ENCODE measurements around the gene SERPINE2.

SERPINE2 gene

GRCh38 chr2:224042191-224042696 is 3.2 kb upstream of the SERPINE2 start:
- H2BK15ac ChIP-seq (ENCODE audit: low read length) = no peak overlapping the region
- H3K4me2 ChIP-seq (ENCODE audit: insufficient read depth, low read length, poor library complexity, severe bottlenecking) = no peak overlapping the region
- no peak overlapping the region for H3K18ac ChIP-seq (ENCODE audit: low read length)
- H3K9me3 ChIP-seq (replicated peaks in 1 of 2; ENCODE audit: control insufficient read depth in 2 of 2, insufficient read depth in 1 of 2, low read depth in 1 of 2, low read length in 2 of 2) = no peaks in the 10 kb centered on the region
- WGBS, 2 donors (ENCODE audit: extremely low coverage in 2 of 2, insufficient read length in 2 of 2, insufficient replicate concordance in 1 of 2) = no CpG with 5 or more reads among the region's 6 CpGs
- H2BK12ac ChIP-seq (ENCODE audit: low read length) = no peak overlapping the region
- no peaks in the 10 kb centered on the region for H3K79me1 ChIP-seq (ENCODE audit: low read depth, low read length)
- no peak for DNase-seq (ENCODE audit: low spot score)
- no peak overlapping the region for H2BK120ac ChIP-seq (ENCODE audit: low read depth, low read length)
- no peaks in the 10 kb centered on the region for H3K36me3 ChIP-seq (replicated peaks in 1 of 2; ENCODE audit: control insufficient read depth in 2 of 2, insufficient read depth in 2 of 2, low read length in 2 of 2)
- no peak overlapping the region for H4K8ac ChIP-seq (ENCODE audit: low read depth, low read length)
- H2AK5ac ChIP-seq (ENCODE audit: low read depth, low read length) = no peak overlapping the region
- H3K27ac ChIP-seq (replicated peaks; ENCODE audit: low read length) = no peak overlapping the region
- no peak overlapping the region for H3K23ac ChIP-seq (ENCODE audit: low read depth, low read length, poor library complexity)
- no peak overlapping the region for H3K14ac ChIP-seq (ENCODE audit: low read length)
- H3K4me3 ChIP-seq (ENCODE audit: low read length in 2 of 2) = no peak overlapping the region
- H4K91ac ChIP-seq (ENCODE audit: low read depth, low read length, poor library complexity) = no peak overlapping the region
- H3K4ac ChIP-seq (ENCODE audit: low read length) = no peak overlapping the region
- peaks cover 0 to 55% (median 9%) of the 10 kb centered on the region in 3 experiments for H3K27me3 ChIP-seq (ENCODE audit: control insufficient read depth in 3 of 3, insufficient read depth in 3 of 3, low read depth in 1 of 3, low read length in 3 of 3)
- H3K9ac ChIP-seq (ENCODE audit: low read depth, low read length, poor library complexity) = no peak overlapping the region
- no peak overlapping the region for H2AFZ ChIP-seq (ENCODE audit: low read length)
- H2BK5ac ChIP-seq (ENCODE audit: low read length) = no peak overlapping the region
- H3K4me1 ChIP-seq (ENCODE audit: control insufficient read depth in 2 of 2, insufficient read depth in 1 of 2, low read depth in 1 of 2, low read length in 2 of 2) = peaks cover 2 to 4% of the 10 kb centered on the region in 2 donors

DNA sequence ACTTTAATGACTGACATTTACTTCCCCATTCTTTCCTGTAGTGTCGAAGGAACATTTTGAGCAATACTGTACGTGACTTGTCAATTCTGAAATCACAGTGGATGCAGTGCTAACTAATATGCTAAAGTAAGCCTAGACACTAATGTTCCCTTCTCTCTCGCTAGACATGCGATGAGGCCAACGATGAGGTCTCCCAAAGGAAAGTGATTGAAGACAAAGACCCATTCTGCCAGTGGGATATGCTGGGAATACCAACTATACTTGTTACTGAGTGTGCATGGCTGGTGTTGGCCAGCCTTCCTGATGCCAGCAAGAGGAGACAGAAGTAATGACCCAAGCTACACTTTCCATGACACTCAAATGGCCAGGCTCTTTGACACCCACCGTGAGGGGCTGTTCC is 2.5 kb upstream of the SERPINE2 start:
- no peak overlapping the region for H3K9ac ChIP-seq (ENCODE audit: low read depth, low read length, poor library complexity)
- no peak overlapping the region for H4K91ac ChIP-seq (ENCODE audit: low read depth, low read length, poor library complexity)
- no peak overlapping the region for H3K14ac ChIP-seq (ENCODE audit: low read length)
- H3K36me3 ChIP-seq (replicated peaks in 1 of 2; ENCODE audit: control insufficient read depth in 2 of 2, insufficient read depth in 2 of 2, low read length in 2 of 2) = no peaks in the 10 kb centered on the region
- no peak overlapping the region for H2BK15ac ChIP-seq (ENCODE audit: low read length)
- H3K4me1 ChIP-seq (ENCODE audit: control insufficient read depth in 2 of 2, insufficient read depth in 1 of 2, low read depth in 1 of 2, low read length in 2 of 2) = peaks cover 2 to 4% of the 10 kb centered on the region in 2 donors
- DNase-seq (ENCODE audit: low spot score) = no peak
- no peak overlapping the region for H4K8ac ChIP-seq (ENCODE audit: low read depth, low read length)
- no peak overlapping the region for H3K4me2 ChIP-seq (ENCODE audit: insufficient read depth, low read length, poor library complexity, severe bottlenecking)
- H3K79me1 ChIP-seq (ENCODE audit: low read depth, low read length) = no peaks in the 10 kb centered on the region
- no peaks in the 10 kb centered on the region for H3K9me3 ChIP-seq (replicated peaks in 1 of 2; ENCODE audit: control insufficient read depth in 2 of 2, insufficient read depth in 1 of 2, low read depth in 1 of 2, low read length in 2 of 2)
- no CpG with 5 or more reads among the region's 6 CpGs for WGBS, 2 donors (ENCODE audit: extremely low coverage in 2 of 2, insufficient read length in 2 of 2, insufficient replicate concordance in 1 of 2)
- no peak overlapping the region for H2BK5ac ChIP-seq (ENCODE audit: low read length)
- H2AK5ac ChIP-seq (ENCODE audit: low read depth, low read length) = no peak overlapping the region
- no peak overlapping the region for H3K27ac ChIP-seq (replicated peaks; ENCODE audit: low read length)
- no peak overlapping the region for H3K4ac ChIP-seq (ENCODE audit: low read length)
- no peak overlapping the region for H2BK12ac ChIP-seq (ENCODE audit: low read length)
- no peak overlapping the region for H2BK120ac ChIP-seq (ENCODE audit: low read depth, low read length)
- no peak overlapping the region for H2AFZ ChIP-seq (ENCODE audit: low read length)
- no peak overlapping the region for H3K18ac ChIP-seq (ENCODE audit: low read length)
- peaks cover 0 to 61% (median 12%) of the 10 kb centered on the region in 3 experiments for H3K27me3 ChIP-seq (ENCODE audit: control insufficient read depth in 3 of 3, insufficient read depth in 3 of 3, low read depth in 1 of 3, low read length in 3 of 3)
- H3K4me3 ChIP-seq (ENCODE audit: low read length in 2 of 2) = no peak overlapping the region
- H3K23ac ChIP-seq (ENCODE audit: low read depth, low read length, poor library complexity) = no peak overlapping the region

- Histone ChIP-seq H3K36me3 (replicated peaks in 1 of 2; ENCODE audit: control insufficient read depth in 2 of 2, insufficient read depth in 2 of 2, low read length in 2 of 2) (no peaks in the 10 kb centered on the region), H4K91ac (ENCODE audit: low read depth, low read length, poor library complexity) (no peak overlapping the region), H3K23ac (ENCODE audit: low read depth, low read length, poor library complexity) (no peak overlapping the region), H4K8ac (ENCODE audit: low read depth, low read length) (no peak overlapping the region), H3K9me3 (replicated peaks in 1 of 2; ENCODE audit: control insufficient read depth in 2 of 2, insufficient read depth in 1 of 2, low read depth in 1 of 2, low read length in 2 of 2) (no peaks in the 10 kb centered on the region), H3K27me3 (ENCODE audit: control insufficient read depth in 3 of 3, insufficient read depth in 3 of 3, low read depth in 1 of 3, low read length in 3 of 3) (peaks cover 0 to 61% (median 12%) of the 10 kb centered on the region in 3 experiments), H2BK120ac (ENCODE audit: low read depth, low read length) (no peak overlapping the region), H3K4ac (ENCODE audit: low read length) (no peak overlapping the region), H2BK12ac (ENCODE audit: low read length) (no peak overlapping the region), H3K4me2 (ENCODE audit: insufficient read depth, low read length, poor library complexity, severe bottlenecking) (no peak overlapping the region), H3K9ac (ENCODE audit: low read depth, low read length, poor library complexity) (no peak overlapping the region), H3K27ac (replicated peaks; ENCODE audit: low read length) (no peak overlapping the region), H2BK5ac (ENCODE audit: low read length) (no peak overlapping the region), H2AFZ (ENCODE audit: low read length) (no peak overlapping the region), H2BK15ac (ENCODE audit: low read length) (no peak overlapping the region), H3K79me1 (ENCODE audit: low read depth, low read length) (no peaks in the 10 kb centered on the region), H3K4me1 (ENCODE audit: control insufficient read depth in 2 of 2, insufficient read depth in 1 of 2, low read depth in 1 of 2, low read length in 2 of 2) (peaks cover 2 to 4% of the 10 kb centered on the region in 2 donors), H3K18ac (ENCODE audit: low read length) (no peak overlapping the region), H3K14ac (ENCODE audit: low read length) (no peak overlapping the region), H2AK5ac (ENCODE audit: low read depth, low read length) (no peak overlapping the region), H3K4me3 (ENCODE audit: low read length in 2 of 2) (no peak overlapping the region)
- no CpG with 5 or more reads among the region's 3 CpGs for WGBS, 2 donors (ENCODE audit: extremely low coverage in 2 of 2, insufficient read length in 2 of 2, insufficient replicate concordance in 1 of 2)
- no peak for DNase-seq (ENCODE audit: low spot score)
Measured at GRCh38 chr2:224040753-224041152, 1.7 kb upstream of the SERPINE2 start.

DNA sequence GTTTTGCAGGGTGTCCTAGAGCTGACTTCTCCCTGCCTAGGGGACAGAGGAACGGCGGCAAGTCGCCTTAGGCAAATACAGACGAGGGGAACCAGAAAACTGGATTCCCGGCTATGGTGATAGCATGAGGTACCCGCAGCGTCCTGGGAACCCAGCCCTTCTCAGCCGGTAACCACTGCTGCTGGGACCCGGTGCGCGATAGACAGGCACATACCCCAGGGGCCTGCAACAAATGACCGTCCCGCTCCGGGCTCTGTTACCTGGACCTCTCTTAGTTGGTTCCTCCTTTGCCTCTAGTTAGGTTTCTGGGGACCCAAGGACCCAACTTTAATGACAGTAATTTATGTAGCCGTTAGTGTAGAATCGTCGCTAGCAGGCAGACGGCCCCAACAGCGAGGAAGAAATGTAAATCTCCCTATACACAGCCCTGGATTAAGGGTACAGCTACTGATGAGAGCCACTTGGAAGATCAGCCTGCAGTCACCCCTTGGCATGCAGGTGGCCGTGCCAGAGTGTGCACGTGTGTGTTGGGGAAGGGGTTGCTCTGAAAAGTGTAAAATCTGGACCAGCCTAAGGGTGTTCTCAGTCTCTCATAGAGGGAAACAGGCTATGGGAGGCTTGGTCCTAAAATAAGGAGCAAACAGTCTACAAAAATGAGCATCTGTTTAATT is 819 bp upstream of the SERPINE2 start:
- Histone ChIP-seq H3K36me3 (replicated peaks in 1 of 2; ENCODE audit: control insufficient read depth in 2 of 2, insufficient read depth in 2 of 2, low read length in 2 of 2) (no peaks in the 10 kb centered on the region), H2BK15ac (ENCODE audit: low read length) (peak overlapping the region; percentile 51), H3K14ac (ENCODE audit: low read length) (no peak overlapping the region), H3K4me2 (ENCODE audit: insufficient read depth, low read length, poor library complexity, severe bottlenecking) (peak overlapping the region; percentile 72), H3K4me1 (ENCODE audit: control insufficient read depth in 2 of 2, insufficient read depth in 1 of 2, low read depth in 1 of 2, low read length in 2 of 2) (peaks cover 2 to 4% of the 10 kb centered on the region in 2 donors), H3K27ac (replicated peaks; ENCODE audit: low read length) (no peak overlapping the region), H3K4me3 (ENCODE audit: low read length in 2 of 2) (peak overlapping the region; percentile 62 to 94), H3K9me3 (replicated peaks in 1 of 2; ENCODE audit: control insufficient read depth in 2 of 2, insufficient read depth in 1 of 2, low read depth in 1 of 2, low read length in 2 of 2) (no peaks in the 10 kb centered on the region), H3K79me1 (ENCODE audit: low read depth, low read length) (no peaks in the 10 kb centered on the region), H3K9ac (ENCODE audit: low read depth, low read length, poor library complexity) (peak overlapping the region; percentile 89), H3K27me3 (ENCODE audit: control insufficient read depth in 3 of 3, insufficient read depth in 3 of 3, low read depth in 1 of 3, low read length in 3 of 3) (peaks cover 0 to 61% (median 12%) of the 10 kb centered on the region in 3 experiments), H2BK12ac (ENCODE audit: low read length) (no peak overlapping the region), H3K4ac (ENCODE audit: low read length) (no peak overlapping the region), H3K23ac (ENCODE audit: low read depth, low read length, poor library complexity) (peak overlapping the region; percentile 57), H2BK5ac (ENCODE audit: low read length) (no peak overlapping the region), H3K18ac (ENCODE audit: low read length) (peak overlapping the region; percentile 98), H4K8ac (ENCODE audit: low read depth, low read length) (no peak overlapping the region), H4K91ac (ENCODE audit: low read depth, low read length, poor library complexity) (no peak overlapping the region), H2BK120ac (ENCODE audit: low read depth, low read length) (no peak overlapping the region), H2AK5ac (ENCODE audit: low read depth, low read length) (no peak overlapping the region), H2AFZ (ENCODE audit: low read length) (peak overlapping the region; percentile 99)
- WGBS, 2 donors (ENCODE audit: extremely low coverage in 2 of 2, insufficient read length in 2 of 2, insufficient replicate concordance in 1 of 2) = no CpG with 5 or more reads among the region's 21 CpGs
- DNase-seq (ENCODE audit: low spot score) = no peak
